Natural killer cell treated with Interleukin-12 subunit alpha and Interleukin-12 subunit beta and Interleukin-15 and Interleukin-18, amount 100 ng/mL, for 72 hours (primary cell): Measurements from ENCODE around the gene BPIFA2. TPM values are rescaled to one million over a fixed set of nuclear protein-coding genes. Genes with fewer than 3 reads are reported as not detected.
A peak's percentile ranks its signal among the peaks of the same experiment; 100 is the strongest.

ENCODE experiments used
- ATAC-seq, 2 donors: fragments of 150-1000 bp; cut with Tn5 transposase in 1 of 2; sonication (Bioruptor Pico), chemical (Tn5 transposase) in 1 of 2; 2 replicates each; pipeline ENCODE4 v1.10.0; 2021
- DNase-seq: peaks from one replicate; pipeline ENCODE4 v3.0.0; 2022; ENCODE audit warnings: low spot score
- H3K27ac Mint-ChIP-seq, 2 donors: 1 replicate in 1 of 2; 2 replicates in 1 of 2; pipeline ENCODE4 v1.8.0; 2022; ENCODE audit warnings: mixed read lengths in 2 of 2, mild to moderate bottlenecking in 1 of 2, moderate library complexity in 1 of 2
- H3K27me3 Mint-ChIP-seq, 2 donors: 1 replicate in 1 of 2; 2 replicates in 1 of 2; pipeline ENCODE4 v1.8.0; 2022; ENCODE audit warnings: mixed read lengths in 2 of 2
- H3K36me3 Mint-ChIP-seq: one replicate; pipeline ENCODE4 v1.8.0; 2022; ENCODE audit warnings: mixed read lengths
- H3K4me1 Mint-ChIP-seq, 2 donors: 1 replicate in 1 of 2; 2 replicates in 1 of 2; pipeline ENCODE4 v1.8.0; 2022; ENCODE audit warnings: low read depth in 2 of 2, mixed read lengths in 2 of 2, mild to moderate bottlenecking in 1 of 2
- H3K4me3 Mint-ChIP-seq: one replicate; pipeline ENCODE4 v1.8.0; 2022; ENCODE audit warnings: mixed read lengths
- H3K9me3 Mint-ChIP-seq: 2 replicates; pipeline ENCODE4 v1.8.0; 2022; ENCODE audit warnings: mixed read lengths
- total RNA-seq, 2 donors: library from RNA; stranded (reverse); gene quantifications; one replicate each; pipeline ENCODE4 v1.2.3, GENCODE V29; 2022

The BPIFA2 gene
- total RNA-seq, 2 donors from 2014 or later = not detected

DNA sequence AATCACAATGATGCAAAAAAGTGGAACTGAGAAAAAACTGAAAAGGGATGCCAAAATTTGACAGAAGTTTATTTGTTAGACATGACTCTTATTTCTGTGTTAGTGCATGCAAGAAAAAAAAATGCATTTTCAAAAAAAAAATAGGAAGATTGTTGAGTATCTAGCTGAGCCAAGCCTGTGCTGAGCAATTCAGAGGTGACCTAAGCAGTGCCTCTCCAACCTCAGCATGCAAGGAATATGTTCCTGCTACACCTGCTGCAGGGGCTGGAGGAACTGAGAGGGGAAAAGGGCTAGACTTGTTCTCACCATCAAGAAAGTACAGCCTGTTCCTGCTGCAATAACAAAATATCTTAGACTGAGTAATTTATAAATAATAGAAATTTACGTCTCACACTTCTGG, 24.0 kb downstream of the BPIFA2 start:
- ATAC-seq = no peak
- Mint-ChIP-seq H3K27me3 (peaks cover 12 to 19% of the 10 kb centered on the region in 2 donors), H3K27ac (no peak overlapping the region)

DNA sequence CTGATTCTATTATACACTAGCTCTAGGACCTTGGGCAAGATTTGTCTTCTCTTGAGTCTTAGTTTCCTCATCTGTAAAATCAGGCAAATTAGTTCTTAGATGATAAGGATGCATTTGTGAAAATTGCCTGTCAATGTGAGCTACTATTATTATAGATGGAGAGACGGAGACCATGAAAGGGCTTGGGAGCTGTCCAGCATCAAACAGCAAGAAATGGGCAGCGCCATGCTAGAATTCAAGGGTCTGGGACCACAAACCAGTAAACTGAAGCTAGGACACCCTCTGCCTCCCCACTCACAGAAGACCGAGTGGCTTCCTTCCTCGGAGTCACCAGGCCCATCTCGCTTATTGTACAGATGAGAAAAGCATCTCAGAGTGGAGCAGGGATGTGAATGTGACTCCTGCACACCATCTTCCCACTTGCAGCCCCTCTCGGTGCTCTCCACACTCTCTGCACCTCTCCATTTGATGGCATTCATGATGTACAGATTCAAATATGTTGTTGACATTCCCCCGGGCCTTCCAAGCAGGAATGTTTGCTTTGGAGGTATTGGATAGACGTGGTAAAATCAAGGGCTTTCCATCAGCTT, 25.0 kb downstream of the BPIFA2 start:
- Mint-ChIP-seq H3K27ac (no peak overlapping the region), H3K9me3 (no peaks in the 10 kb centered on the region), H3K4me3 (no peak overlapping the region), H3K36me3 (no peaks in the 10 kb centered on the region), H3K4me1 (no peaks in the 10 kb centered on the region), H3K27me3 (peaks cover 12 to 19% of the 10 kb centered on the region in 2 donors)
- no peak for DNase-seq
- ATAC-seq = no peak

More for the DNA sequence above, 24.0 kb downstream of the BPIFA2 start:
- DNase-seq = no peak
- no peaks in the 10 kb centered on the region for H3K4me1 Mint-ChIP-seq
- H3K9me3 Mint-ChIP-seq = no peaks in the 10 kb centered on the region
- no peak overlapping the region for H3K4me3 Mint-ChIP-seq
- H3K36me3 Mint-ChIP-seq = no peaks in the 10 kb centered on the region

DNA sequence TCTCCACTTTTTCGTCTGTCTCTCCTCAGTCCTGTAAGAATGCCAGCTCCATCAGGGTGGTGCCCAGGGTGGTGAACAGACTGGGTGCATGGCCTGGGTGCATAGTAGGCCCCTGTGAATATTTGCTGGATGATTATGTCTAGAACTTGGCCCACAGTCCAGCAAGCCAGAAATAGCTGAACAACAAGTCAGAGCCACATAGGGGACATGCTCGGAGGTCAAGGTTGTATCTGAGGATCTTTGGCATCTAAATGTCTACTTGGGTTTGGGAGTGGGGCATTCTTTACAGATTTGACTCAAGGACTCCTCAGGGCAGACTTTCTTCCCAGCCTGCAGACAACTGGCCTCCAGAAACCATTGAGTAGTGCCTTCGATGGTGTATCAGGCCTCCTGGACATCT, 31.1 kb downstream of the BPIFA2 start:
- no peak overlapping the region for H3K4me3 Mint-ChIP-seq
- no peak for DNase-seq
- ATAC-seq = no peak
- H3K27ac Mint-ChIP-seq = no peak overlapping the region
- H3K27me3 Mint-ChIP-seq = peaks cover 29 to 41% of the 10 kb centered on the region in 2 donors
- H3K4me1 Mint-ChIP-seq = no peaks in the 10 kb centered on the region
- H3K36me3 Mint-ChIP-seq = no peaks in the 10 kb centered on the region
- H3K9me3 Mint-ChIP-seq = no peaks in the 10 kb centered on the region

DNA sequence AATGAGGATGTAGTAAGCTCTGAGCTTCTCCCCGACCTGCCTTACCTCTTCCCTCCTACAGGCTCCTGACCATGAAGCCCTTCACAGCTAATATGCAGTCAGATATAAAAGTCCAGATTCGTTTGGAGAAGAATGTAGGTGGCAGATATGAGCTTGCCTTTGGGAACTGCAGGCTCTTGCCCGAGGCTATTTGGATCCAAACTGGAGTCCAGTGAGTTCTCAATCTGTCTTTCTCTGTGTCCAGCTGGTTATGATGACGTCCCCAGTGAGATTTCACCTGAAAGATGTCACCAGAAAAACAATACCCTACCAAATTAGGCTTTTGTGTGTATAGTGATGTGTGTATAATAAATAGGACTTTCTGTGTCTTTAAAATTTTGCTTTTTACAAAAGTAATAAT, 34.5 kb downstream of the BPIFA2 start:
- Mint-ChIP-seq H3K27ac (no peak overlapping the region), H3K4me1 (no peaks in the 10 kb centered on the region), H3K9me3 (no peaks in the 10 kb centered on the region), H3K4me3 (no peak overlapping the region), H3K27me3 (peaks cover 39 to 46% of the 10 kb centered on the region in 2 donors), H3K36me3 (no peaks in the 10 kb centered on the region)
- ATAC-seq (no peak), DNase-seq (no peak)

DNA sequence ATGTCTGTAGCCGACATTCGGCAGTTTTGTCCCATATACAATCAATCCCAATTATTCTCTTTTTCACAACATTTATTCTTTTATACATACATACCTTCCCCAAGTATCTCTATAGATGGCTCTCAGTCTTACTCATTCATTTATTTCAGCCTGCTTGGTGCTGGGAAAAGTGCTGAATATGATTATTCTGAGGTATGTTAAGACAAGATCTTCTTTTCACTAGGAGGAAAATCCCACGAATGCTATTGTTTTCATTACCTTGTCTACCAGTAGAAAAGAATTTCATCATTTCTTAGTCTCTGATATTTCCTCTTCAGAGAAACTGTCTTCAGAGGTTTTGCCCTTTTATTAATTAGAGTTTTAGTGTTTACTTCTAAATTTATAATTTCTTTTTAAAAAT, 35.5 kb downstream of the BPIFA2 start:
- no peak overlapping the region for H3K27ac Mint-ChIP-seq
- H3K27me3 Mint-ChIP-seq = peaks cover 43 to 49% of the 10 kb centered on the region in 2 donors
- ATAC-seq (no peak), DNase-seq (no peak)
- H3K9me3 Mint-ChIP-seq = no peaks in the 10 kb centered on the region
- H3K36me3 Mint-ChIP-seq = no peaks in the 10 kb centered on the region
- no peak overlapping the region for H3K4me3 Mint-ChIP-seq
- no peaks in the 10 kb centered on the region for H3K4me1 Mint-ChIP-seq

DNA sequence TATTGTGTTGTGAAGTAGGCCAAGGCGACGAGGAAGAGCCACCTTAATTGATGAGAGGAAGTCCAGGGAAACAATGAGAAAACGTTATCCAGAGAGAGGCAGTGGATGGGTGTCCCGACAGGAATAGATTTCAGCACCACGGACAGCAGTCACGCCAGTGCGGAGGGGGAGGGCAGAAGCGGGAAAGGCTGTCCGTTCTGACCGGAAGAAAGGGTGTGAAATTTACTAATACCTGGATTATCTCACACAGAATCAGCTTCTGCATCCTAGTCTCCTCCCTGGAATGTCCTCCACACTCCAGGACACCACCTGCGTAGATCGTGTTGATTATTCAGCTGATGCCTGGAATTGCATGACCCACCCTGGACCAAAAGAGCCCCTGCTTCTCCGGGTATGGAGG, 41.8 kb downstream of the BPIFA2 start:
- DNase-seq (no peak), ATAC-seq (peak in 1 of 2 donors; percentile 57)
- Mint-ChIP-seq H3K9me3 (peaks cover 3% of the 10 kb centered on the region), H3K4me1 (peaks cover 0 to 5% of the 10 kb centered on the region in 2 donors), H3K27me3 (peaks cover 34 to 42% of the 10 kb centered on the region in 2 donors), H3K4me3 (no peak overlapping the region), H3K27ac (no peak overlapping the region), H3K36me3 (no peaks in the 10 kb centered on the region)

DNA sequence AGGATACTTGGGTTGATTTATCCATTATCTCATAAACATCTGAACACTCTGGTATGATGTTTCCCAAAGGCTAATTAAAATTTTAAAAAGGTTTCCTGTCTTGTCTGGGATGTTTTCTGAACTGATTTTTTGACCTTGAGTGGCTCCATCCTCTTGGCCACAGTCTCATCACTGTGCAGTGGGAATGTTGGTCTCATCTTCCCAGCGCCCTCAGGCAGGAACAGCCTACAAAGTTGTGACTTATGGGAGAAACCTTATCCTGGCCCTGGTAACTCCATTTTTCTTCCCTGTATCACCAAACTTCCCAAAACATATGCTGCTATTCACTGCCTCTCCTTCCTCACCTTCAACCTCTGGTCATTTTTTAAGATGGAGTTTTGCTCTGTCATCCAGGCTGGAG, 42.4 kb downstream of the BPIFA2 start:
- Mint-ChIP-seq H3K36me3 (no peaks in the 10 kb centered on the region), H3K9me3 (peaks cover 3% of the 10 kb centered on the region), H3K27ac (no peak overlapping the region), H3K4me3 (no peak overlapping the region), H3K27me3 (peaks cover 36 to 43% of the 10 kb centered on the region in 2 donors), H3K4me1 (peaks cover 0 to 5% of the 10 kb centered on the region in 2 donors)
- ATAC-seq (no peak), DNase-seq (no peak)

DNA sequence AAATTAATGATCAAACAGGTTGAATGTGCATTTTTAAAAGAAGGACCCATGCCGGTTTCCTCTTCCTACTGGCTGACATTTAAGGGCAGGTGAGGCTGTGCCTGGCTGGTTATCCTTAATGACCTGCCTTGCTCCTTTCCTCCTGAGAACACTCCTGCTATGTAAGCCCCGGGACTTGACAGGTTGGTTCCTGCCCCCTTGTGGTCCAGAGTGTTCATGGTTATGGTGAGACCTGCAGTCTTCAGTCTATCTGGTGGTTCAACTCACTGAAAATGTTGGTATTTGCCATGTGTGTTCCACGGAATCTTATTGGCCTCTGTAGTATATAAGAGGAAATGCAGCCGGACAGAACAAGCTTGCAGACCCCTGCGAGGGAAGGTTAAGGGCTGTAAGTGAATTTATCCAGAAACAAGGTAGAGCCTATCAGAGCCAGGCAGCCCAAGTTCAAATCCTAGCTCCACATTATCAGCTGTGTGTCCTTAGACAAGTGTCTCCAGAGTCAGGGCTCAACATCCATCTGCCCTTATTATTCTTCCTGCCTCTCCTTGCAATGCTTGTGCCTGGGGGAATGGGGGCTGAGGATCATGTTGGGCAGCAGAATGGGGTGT, 44.0 kb downstream of the BPIFA2 start:
- peaks cover 41 to 46% of the 10 kb centered on the region in 2 donors for H3K27me3 Mint-ChIP-seq
- H3K4me1 Mint-ChIP-seq = peaks cover 0 to 5% of the 10 kb centered on the region in 2 donors
- DNase-seq (no peak), ATAC-seq (no peak)
- H3K4me3 Mint-ChIP-seq = no peak overlapping the region
- no peak overlapping the region for H3K27ac Mint-ChIP-seq
- no peaks in the 10 kb centered on the region for H3K36me3 Mint-ChIP-seq
- H3K9me3 Mint-ChIP-seq = peaks cover 3% of the 10 kb centered on the region

DNA sequence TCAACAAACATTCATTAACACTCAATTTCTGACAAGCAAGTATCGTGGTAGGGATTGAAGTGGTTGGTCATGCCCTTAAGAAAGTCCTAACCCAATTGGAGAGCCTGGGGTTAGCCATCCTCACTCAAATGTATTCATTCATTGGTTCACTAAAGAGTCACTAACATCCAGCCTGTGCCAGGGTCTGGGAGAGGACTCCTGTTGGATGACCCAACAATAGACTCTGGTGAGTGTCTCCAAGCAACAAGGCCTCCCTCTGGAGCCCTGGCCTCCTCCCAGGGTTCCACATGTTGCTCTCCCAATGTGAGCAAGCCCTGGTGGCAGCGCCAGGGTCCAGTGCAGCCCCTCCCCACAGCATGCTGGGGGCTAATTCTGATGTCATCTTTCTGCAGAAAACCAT, 49.1 kb downstream of the BPIFA2 start, which contains the start of gene BPIFA3:
Gene BPIFA3 (plus strand): TSS at position 301 of the 400 bp plus-strand sequence. CDS start 185 bp downstream, outside the sequence.
- ATAC-seq (no peak), DNase-seq (no peak)
- H3K4me1 Mint-ChIP-seq = no peaks in the 10 kb centered on the region
- H3K4me3 Mint-ChIP-seq = no peak within 1 kb of the TSS
- no peaks in the 10 kb centered on the region for H3K9me3 Mint-ChIP-seq
- no peaks in the 10 kb centered on the region for H3K36me3 Mint-ChIP-seq
- H3K27ac Mint-ChIP-seq = no peak within 1 kb of the TSS
- peaks cover 20 to 41% of the 10 kb centered on the region in 2 donors for H3K27me3 Mint-ChIP-seq

DNA sequence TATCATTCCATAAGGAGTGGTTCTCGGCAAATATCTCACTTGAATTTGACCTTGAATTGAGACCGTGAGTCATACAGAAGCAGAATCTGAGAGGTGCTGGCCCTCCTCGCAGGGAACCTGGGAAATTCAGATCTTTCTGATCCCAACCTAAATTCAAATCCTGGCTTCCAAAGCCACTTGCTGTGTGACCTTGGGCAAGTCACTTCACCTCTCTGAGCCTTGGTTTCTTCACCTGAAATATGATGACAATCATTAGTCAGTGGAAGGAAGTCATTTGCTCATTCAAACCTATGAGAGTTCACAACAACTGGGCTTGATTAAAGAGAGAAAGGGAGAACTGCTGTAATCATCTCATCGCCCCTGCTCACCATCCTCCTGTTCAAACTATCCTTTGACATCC, 56.4 kb downstream of the BPIFA2 start:
- no peak overlapping the region for H3K27ac Mint-ChIP-seq
- no peak for ATAC-seq
- H3K4me1 Mint-ChIP-seq = peaks cover under 1 to 7% of the 10 kb centered on the region in 2 donors
- H3K4me3 Mint-ChIP-seq = no peak overlapping the region
- H3K9me3 Mint-ChIP-seq = no peaks in the 10 kb centered on the region
- DNase-seq = no peak
- H3K36me3 Mint-ChIP-seq = no peaks in the 10 kb centered on the region
- H3K27me3 Mint-ChIP-seq = peaks cover 12 to 18% of the 10 kb centered on the region in 2 donors

DNA sequence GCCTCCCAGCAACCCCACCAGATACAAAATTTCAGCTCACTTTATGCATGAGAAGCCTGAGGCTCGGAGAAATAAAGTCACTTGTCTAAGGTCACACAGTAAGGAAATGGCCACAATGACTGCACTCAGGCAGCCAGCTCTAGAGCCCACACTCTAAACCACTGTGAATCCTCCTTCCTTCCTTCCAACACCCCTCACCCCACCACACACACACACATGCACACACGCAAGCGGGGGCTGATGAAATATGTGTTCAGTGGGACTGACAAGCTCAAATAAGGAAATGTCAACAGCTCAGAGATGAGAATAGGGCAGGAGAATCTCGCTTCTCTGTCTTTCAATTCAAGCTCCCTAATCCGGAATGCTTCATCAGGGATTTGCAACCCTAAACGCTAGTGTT, 61.9 kb downstream of the BPIFA2 start:
- no peaks in the 10 kb centered on the region for H3K36me3 Mint-ChIP-seq
- peaks cover 16 to 30% of the 10 kb centered on the region in 2 donors for H3K4me1 Mint-ChIP-seq
- peak overlapping the region; percentile 63 for H3K4me3 Mint-ChIP-seq
- no peaks in the 10 kb centered on the region for H3K9me3 Mint-ChIP-seq
- peaks cover 7 to 17% of the 10 kb centered on the region in 2 donors for H3K27me3 Mint-ChIP-seq
- peak overlapping the region; percentile 72 to 85 for H3K27ac Mint-ChIP-seq
- ATAC-seq = peak; percentile 95 to 96
- peak; percentile 88 for DNase-seq

Other genes with a start within 250 kb of the BPIFA2 start
- gene SUN5, start 163.7 kb upstream of the BPIFA2 start, total RNA-seq = not detected
- gene BPIFB2, start 160.5 kb upstream of the BPIFA2 start, total RNA-seq = not detected
- not detected for gene BPIFB6, start 136.5 kb upstream of the BPIFA2 start, total RNA-seq
- not detected for gene BPIFB3, start 114.3 kb upstream of the BPIFA2 start, total RNA-seq
- not detected for gene BPIFB4, start 88.5 kb upstream of the BPIFA2 start, total RNA-seq
- not detected for gene BPIFA3, start 49.2 kb downstream of the BPIFA2 start, total RNA-seq
- not detected for gene BPIFA1, start 67.8 kb downstream of the BPIFA2 start, total RNA-seq
- not detected for gene BPIFB1, start 115.1 kb downstream of the BPIFA2 start, total RNA-seq
- 10 to 100 TPM; 37.1 to 59.6 TPM for gene CDK5RAP1, start 233.4 kb downstream of the BPIFA2 start, total RNA-seq